Measurements from ENCODE around the gene CACNA1B. TPM values are rescaled to one million over a fixed set of nuclear protein-coding genes. Genes with fewer than 3 reads are reported as not detected.

Gene CACNA1B
- total RNA-seq, 1 donor from 2014 or later, result under 0.01 TPM

GRCh38 chr9:138114501-138115245 lies 237.1 kb downstream of the CACNA1B start:
- DNase-seq (ENCODE audit: low read depth), result no peak
- no peak for TF ChIP-seq CTCF (conservative IDR thresholded peaks at IDR 0.05; ENCODE audit: low read depth, low read length)
- H3K4me3 ChIP-seq (ENCODE audit: low read depth, low read length), result no peak overlapping the region

- no peak for TF ChIP-seq CTCF (conservative IDR thresholded peaks at IDR 0.05; ENCODE audit: low read depth, low read length)
- no peak overlapping the region for H3K4me3 ChIP-seq (ENCODE audit: low read depth, low read length)
- no peak for DNase-seq (ENCODE audit: low read depth)
Measured at GRCh38 chr9:138115506-138115905, 237.9 kb downstream of the CACNA1B start.

- TF ChIP-seq CTCF (conservative IDR thresholded peaks at IDR 0.05; ENCODE audit: low read depth, low read length), result no peak
- DNase-seq (ENCODE audit: low read depth), result no peak
- H3K4me3 ChIP-seq (ENCODE audit: low read depth, low read length), result no peak overlapping the region
Measured at GRCh38 chr9:138116521-138116920, 238.9 kb downstream of the CACNA1B start.

GRCh38 chr9:138117101-138117750 lies 239.6 kb downstream of the CACNA1B start:
- no peak for TF ChIP-seq CTCF (conservative IDR thresholded peaks at IDR 0.05; ENCODE audit: low read depth, low read length)
- H3K4me3 ChIP-seq (ENCODE audit: low read depth, low read length), result no peak overlapping the region
- DNase-seq (ENCODE audit: low read depth), result no peak

GRCh38 chr9:138117836-138118235 lies 240.3 kb downstream of the CACNA1B start:
- no peak overlapping the region for H3K4me3 ChIP-seq (ENCODE audit: low read depth, low read length)
- no peak for DNase-seq (ENCODE audit: low read depth)
- TF ChIP-seq CTCF (conservative IDR thresholded peaks at IDR 0.05; ENCODE audit: low read depth, low read length), result no peak

- TF ChIP-seq CTCF (conservative IDR thresholded peaks at IDR 0.05; ENCODE audit: low read depth, low read length), result no peak
- no peak overlapping the region for H3K4me3 ChIP-seq (ENCODE audit: low read depth, low read length)
- no peak for DNase-seq (ENCODE audit: low read depth)
Measured at GRCh38 chr9:138118601-138119071, 241.1 kb downstream of the CACNA1B start.
